RKO (cell line): ENCODE measurements around the gene SLC36A1.

Experiments
- DNase-seq: peaks from one replicate; pipeline ENCODE4 v3.0.0-alpha.2; 2016; ENCODE audit warnings: low spot score

Gene SLC36A1

DNA sequence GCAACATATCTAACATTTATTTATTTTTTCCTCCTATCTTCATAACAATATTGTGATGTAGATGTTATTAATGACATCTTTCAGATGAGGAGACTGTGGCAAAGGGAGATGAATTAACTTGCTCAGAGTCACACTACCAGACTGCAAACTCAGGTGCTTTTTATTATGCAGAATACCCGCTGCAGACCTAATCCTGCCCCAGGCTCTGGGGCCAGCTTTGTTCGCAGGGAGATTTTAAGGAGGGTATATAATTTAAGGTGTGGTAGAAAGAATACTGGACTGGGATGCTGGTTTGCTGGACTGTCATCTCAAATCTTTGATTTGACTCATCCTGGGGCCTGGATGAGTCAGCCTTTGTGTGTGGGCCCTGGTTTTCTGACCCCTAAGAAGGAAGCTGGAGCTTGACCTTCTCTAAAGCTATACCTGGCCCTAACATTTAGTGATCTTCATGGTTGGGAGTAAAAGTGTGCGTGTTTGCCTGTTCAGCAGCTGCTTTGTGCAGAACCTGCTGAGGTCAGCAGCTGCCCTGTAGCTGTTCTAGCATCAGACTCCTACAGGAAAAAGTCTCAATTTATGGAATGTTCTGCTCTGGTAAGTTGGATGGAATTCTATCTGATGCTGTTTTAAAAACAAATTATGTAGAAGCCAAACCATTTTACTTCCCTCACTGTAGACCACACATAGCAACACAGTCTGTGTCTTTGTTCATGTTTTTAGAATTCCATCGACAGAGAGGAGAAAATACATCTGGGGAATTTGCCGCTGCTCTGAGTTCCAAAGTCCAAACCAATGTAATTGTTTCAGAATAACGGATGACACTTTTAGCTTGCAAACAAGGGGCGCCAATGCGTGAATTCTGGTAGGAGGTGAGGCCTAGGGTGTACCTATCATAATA is 4.5 kb downstream of the SLC36A1 start:
- peak; percentile 25 for DNase-seq

DNA sequence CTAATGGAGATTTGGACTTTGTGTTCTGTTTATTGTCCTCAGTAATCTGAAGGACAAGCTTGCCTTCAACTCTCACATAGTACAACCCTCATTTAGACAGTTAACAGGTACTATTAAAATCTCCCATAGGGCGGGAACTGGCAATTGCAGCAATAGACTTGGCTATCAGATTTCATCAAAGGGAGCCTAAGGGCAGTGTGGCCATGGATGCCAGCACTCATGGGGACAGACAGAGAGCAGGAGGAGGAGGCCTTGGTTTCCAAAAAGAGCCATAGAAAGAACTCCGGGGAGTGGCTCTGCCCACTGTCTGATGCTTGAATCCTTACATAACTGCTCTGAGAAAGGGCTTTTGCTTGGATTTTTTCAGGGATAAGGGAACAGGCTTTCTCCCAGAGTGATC is 6.8 kb downstream of the SLC36A1 start:
- no peak for DNase-seq

DNA sequence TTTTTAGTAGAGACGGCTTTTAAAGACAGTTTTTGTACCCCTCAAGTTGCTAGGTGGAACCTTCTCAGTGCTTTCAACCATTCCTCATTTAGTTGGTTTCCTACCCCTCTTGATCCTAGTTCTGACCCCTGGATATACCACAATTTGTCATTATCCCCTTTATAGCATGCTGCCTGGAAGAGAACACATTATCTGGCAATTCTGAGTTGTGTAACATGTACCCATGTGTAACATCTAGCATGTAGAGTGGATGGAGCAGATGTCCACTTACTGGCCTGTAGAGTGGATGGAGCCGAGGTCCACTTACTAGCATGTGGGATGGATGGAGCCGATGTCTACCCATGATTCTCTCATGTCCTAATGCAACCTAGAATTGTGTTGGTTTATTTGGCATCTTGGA is 7.5 kb downstream of the SLC36A1 start:
- DNase-seq = no peak

DNA sequence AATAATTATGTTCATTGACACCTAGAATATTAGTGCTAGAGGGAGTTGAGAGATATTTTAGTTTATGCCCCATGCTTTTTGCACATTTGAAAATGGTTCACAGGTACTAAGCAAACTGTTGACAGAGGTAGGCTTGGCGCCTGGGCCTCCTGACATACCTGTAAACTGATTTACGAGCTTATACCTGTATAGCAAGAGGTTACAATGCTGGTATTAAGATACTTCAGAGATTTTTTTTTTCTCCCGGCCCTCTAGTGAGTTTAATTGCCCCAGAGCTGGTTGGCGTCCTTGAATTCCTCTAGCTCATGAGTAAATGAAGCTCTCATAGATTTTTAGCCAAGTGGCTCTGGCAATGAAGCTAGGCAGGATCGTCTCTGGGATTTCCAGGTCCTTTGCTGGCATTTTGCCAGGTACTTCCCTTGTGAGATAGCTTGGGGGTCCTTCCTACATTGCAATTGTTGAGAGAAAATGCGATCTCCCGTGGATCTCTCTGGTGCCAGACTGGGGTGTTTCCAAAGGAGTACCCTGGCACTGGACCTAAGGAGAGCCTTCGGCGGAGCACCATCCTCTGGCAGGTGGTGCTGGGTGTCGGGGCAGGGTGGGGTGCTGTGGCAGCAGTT is 9.0 kb downstream of the SLC36A1 start:
- no peak for DNase-seq

DNA sequence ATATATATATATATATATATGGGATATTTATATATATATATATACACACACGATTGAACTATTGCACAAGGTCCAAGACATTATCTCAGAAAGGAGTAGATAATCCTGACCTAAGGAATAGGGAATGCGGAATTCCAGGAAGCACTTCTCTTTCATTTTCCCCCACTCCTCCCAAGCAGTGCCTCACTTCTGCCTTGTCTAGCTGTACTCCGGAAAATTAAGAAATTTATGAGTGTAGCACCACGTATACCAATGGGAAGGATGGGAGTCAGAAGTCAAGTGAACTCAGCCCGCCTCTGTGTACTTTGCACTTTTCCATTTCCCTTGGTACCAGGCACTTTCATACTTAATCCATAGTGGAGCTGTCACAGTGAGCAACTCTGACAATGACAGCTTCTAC is 10.9 kb downstream of the SLC36A1 start:
- no peak for DNase-seq

DNA sequence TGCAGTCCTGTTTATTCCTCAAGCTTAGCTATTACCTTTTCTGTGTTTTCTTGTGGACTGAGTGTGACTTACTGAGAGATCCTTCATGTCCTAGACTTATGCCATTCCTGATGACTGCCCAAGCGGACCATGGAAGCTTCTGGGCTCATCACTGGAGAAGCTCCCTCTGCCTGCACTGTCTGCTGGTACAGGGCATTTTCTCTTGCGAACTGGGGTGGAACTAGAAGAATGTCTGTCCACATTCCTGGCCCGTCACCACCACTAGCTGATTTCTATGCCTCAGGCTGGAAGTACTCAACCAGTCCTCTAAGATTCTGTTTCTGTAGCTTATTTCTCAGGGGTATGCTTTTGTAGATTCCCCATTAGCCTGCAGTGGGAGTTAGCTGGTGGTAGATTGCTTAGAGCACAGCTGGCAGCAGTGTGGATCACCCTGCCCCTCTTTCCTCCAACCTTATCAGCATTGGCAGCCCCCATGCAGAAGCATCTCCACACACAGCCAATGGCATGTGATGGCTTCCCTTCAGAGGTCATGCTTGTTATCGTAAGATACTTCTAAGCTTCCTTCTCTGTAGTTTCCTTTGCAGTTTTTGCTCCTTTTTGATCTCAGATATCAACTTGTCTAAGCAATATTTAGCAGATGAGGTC is 12.4 kb downstream of the SLC36A1 start:
- DNase-seq = no peak

DNA sequence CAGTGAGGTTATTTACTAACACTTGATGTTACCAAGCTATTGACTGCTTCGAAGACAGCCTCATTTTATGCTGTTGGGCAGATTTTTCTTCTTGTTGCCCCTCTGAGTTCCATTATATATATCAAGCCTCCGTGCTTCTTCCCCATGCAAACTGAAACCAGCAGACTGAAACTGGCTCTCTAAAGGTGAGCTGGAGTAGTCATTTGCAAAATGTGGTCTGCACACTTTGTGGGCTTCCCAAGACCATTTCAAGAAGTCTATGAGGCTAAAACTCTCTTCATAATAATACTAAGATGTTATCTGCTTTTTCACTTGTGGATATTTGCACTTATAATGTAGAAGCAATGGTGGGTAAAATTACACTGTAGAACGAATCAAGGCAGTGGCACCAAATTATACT is 13.9 kb downstream of the SLC36A1 start:
- DNase-seq = no peak

DNA sequence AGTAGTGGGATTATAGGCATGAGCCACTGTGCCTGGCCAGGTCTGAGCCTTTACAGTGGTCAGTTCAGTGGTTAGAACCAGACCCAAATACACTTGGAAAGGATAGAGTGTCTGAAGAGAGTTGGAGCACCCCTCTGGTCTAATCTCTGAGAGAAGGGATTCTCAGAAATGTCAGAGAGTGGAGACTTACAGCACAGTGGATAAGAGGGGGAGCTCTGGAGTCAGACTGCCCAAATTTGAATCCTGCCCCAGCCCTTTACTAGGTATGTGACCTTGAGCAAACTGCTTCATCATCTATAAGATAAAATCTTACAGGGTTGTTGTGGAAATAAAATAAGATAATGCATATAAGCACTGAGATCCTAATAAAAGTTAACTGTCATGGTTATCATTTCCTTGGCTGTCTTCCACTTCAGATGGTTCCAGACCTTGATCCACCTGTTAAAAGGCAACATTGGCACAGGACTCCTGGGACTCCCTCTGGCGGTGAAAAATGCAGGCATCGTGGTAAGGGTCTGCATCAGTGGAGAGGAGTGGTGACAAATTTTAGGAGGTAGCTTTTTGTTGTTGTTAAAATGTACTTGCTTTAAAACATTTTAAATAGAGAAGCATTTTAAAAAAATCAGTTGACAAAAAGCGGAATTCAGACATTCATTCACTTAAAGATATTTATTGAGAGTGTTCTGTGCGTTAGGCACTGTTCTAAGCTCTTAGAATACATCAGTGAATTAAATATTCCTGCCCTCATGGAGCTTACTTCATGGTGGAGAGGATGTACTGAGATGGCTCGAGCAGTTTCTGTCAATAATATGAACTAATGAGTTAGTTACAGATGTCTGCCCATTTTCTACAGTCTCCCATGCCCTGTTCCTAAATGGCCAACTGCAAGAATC is 16.0 kb downstream of the SLC36A1 start:
- DNase-seq = no peak

DNA sequence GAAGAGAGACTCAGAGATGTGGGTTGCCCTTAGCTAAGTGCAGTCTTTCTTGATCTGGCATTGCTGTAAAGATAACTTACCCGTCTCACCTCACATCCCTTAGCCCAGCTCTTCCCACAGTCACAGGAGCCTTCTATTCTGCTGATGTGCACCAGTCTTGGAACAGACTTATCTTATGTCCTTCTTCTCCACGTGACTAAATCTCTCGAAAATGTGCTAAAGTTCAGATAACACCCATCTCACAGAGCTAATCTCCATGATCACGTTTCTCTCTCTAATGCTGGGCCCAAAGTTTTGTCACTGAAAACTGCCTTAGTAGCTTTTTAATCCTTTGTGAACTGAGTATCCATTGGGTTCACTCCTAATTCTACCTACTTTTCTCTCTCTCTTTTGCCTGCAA is 16.7 kb downstream of the SLC36A1 start:
- no peak for DNase-seq

DNA sequence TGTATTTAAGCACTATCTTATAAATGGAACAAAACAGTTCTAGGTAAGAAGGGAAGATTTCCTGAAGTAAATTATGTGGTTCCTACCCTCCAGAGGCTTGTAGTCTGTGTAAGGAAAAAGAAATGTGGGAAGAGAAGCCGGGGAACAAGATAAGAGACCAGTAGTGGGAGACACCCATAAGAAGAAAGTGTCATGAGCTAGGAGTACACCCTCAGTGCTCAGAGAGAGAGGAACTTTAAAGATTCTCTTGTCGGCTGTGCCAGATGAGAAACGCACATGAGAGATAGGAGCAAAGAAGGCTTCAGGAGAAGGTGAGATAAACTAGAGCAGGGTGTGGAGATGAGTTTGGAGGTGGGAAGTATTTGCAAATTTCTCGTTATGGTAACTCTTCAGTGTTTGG is 18.1 kb downstream of the SLC36A1 start:
- DNase-seq = no peak

DNA sequence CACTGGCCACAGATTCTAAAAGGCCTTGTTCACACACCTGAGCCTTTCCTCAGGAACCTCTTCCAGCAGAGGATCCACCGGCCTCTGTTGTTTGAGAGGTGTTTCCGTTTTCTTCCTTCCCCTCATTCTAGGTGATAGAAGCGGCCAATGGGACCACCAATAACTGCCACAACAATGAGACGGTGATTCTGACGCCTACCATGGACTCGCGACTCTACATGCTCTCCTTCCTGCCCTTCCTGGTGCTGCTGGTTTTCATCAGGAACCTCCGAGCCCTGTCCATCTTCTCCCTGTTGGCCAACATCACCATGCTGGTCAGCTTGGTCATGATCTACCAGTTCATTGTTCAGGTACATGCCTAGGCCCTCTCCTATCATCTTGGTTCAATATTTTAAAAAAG is 20.2 kb downstream of the SLC36A1 start:
- DNase-seq = no peak

DNA sequence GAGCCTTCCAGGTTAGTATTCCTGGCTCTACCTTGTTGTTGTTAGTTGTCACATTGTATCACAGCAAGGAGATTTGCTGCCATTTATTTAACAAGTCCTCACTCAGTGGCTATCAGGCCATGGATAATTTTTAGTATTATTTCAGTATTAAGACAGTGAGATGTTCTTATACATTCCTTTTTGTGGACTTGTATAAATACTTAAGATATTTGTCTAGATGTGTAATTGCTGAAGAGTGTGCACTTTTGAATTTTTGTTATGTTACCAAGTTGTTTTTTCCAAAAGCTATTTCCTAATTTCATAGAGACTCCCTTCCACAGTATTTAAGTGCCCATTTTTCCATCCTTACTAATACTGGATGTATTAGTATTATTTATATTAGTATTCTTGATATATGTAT is 22.0 kb downstream of the SLC36A1 start:
- DNase-seq = no peak

DNA sequence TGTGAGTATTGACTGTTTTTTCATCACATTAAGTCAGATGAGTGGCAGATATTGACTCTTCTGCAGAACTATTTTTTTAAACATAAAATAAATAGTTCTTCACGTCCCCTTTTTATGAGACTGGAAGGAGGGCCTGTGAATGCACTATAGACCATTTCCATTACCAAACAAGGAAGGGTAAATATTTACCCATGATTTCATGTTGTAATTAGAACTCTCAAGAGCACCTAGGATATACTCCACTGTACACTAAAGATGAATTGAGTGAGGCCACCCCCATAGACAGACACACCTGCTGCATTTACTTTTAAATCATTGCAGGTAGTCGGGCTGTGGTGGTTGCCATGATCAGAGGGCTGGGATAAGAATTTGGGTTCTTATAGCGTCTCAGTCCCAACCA is 22.6 kb downstream of the SLC36A1 start:
- DNase-seq = no peak

DNA sequence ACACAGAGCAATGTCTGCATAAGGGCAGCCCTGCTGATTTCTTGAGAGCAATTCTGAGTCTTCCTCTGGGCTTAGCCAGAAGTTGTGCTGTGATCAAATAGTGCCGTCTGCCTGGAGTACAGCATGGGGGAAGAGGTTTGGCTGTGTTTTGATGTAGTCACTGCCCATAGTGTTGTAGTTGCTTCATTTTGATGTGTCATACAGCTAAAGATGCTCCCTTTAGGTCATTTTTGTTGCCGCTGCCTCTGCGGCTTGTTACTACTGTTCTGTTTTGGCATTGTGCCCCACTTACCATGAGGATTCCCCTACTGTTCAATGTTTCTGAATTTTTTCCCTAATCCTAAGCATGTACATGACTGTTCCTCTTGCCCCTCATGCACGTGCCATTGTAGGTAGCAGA is 23.0 kb downstream of the SLC36A1 start:
- no peak for DNase-seq

DNA sequence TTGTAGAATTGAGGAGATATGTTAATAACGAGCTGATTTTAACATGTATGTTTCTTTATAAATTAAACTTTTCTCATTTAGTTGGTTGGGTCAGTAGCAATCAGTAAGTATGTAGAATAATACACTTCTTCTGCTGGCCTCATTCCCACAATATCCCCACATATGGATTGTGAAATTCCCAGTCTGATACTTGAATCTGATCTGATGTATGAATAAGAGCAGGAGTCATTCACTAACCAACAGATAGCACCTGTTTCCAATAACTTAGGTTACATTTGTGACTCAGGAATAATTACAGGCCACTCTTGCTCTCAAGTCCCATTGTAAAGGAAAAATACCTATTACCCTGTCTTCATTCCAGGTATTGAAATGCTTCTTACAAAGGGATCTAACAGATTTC is 23.9 kb downstream of the SLC36A1 start:
- no peak for DNase-seq

DNA sequence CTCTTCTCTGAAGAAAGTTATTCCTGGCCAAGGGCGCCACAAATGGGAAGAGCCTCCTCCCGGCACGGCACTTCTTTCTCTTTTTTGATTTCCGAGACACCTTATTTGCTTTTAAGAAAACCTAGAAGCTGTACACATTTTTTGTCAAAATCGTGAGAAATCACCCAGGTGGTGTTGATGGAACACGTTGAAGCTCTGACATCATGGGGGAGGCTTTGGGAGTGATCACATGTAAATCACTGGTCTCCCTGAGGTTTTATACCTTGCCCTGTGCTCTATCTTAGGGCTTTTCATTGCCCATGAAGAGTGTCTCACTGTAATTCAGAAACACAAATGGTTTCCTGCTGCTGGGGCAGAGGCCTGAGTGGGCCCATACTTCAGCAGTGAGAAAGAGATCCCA is 27.4 kb downstream of the SLC36A1 start:
- no peak for DNase-seq

DNA sequence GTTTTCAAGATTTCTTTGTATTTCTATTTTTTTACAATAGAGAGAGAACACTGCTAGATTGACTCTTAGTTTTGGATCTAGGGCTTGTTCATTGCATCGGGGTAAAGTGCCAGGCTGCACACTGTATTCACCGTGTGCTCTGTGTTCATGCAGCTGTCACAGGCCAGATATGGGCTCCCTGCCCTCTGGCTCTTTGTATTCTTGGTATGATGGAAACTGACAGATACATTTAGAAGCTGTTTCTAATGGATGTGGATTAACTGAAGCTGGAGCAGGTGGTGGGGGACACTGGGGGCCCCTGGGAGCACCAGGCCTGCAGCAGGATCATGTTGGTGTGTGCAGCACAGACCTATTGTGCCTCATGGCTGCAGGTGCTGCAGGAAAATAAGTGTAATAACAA is 28.0 kb downstream of the SLC36A1 start:
- DNase-seq = no peak

DNA sequence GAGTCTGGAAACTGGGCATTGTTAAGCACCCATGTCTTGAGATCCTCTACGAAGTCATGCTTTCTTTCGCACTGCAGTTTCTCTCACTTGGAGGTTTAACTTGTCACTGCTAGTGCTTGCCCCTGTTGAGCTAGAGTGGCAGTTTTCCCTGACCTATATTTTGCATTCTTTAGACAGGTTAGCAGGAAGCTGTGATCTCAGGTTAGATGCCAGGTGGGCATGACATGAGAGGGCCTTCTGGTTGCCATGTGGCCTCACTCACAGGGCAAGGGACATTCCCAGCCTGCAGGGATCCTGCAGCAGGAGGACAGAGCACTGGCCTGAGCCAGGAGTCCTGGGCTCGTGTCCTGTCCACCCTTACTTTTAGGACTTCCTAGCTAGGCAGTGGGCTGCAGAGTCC is 28.6 kb downstream of the SLC36A1 start:
- no peak for DNase-seq

DNA sequence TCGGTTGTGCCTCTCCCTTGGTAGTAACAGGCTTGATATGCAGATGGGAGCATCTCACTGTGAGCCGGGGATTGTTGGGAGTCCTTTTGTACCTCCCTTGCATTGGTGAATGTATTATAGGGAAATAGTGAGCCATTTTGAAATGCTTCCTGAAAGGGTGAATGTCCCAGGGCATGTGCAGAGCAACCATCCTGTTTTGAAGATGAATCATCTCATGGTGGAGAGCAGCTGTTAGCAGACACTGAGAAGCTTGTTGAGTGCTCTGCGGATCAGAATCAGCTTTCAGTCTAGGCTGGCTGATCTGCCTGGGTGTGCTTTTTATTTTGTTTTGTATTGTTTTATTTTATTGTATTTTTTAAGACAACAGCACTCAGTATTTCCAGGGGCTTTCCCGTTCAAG is 29.7 kb downstream of the SLC36A1 start:
- DNase-seq = no peak

DNA sequence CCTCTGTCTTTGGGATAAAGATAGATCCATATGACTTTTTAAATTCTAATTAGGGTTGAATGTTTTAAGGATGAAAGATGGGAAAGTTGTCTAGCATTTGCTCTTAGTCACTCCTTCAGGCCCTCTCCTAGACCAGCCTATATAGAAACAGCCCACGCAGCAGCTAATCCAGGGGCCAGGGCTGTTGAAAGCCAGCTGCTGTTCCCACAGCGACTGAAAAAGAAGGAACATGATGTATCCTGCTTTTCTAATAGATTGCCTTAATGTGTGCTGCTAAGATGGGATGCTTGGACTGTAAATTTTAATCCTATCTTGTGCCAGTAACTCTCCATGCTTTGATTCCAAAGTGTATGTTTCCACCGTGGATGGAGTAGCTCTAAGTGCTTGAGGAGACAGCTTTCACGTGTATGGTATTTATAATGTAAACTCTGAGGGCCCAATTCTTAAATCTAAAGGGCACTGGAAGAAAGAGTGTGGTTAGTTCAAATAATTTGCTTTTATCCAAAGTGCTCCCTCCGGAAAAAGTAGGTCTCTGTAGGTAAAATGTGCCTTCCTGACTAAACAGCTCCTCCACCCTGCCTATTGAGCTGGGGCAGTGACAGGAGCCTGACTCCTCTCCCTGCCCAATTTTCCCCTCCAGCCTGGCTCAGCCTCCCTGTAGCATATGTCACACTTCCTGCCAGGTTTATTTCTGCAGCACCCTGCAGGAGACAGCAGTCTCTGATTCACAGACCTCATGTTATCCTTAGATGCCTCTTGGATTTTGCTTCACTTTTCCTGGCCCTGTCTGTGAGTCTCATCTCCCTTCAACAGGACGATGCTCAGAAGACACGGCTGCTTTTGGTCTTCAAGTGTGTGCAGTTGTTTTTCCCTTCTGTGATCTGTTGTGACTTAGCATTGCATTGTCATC is 33.2 kb downstream of the SLC36A1 start:
- DNase-seq = peak; percentile 14

DNA sequence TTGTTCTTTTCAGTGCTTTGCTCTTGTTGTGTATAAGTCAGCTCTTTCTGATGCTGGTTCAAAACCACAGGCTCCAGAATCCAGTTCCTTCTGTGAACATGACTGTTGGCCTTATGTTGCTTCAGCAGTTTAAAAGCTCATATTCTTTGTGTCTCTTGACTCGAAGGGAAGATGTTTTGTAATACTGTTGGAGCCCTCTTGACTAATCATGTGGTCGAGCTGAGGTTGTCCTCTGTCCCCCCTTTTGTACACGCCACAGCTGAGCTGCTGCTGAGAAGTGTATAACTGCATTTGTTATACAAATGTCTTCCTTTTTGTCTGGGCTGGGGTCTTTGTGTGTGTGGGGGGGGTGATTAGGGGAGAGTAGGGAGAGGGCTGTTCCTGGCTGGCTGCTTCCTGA is 35.8 kb downstream of the SLC36A1 start:
- no peak for DNase-seq
